Fibroblast of villous mesenchyme (primary cell): ENCODE results near the gene SP7. TPM values are rescaled to one million over a fixed set of nuclear protein-coding genes. Genes with fewer than 3 reads are reported as not detected.

ENCODE experiments used
- DNase-seq: peaks from one replicate; pipeline ENCODE4 v3.0.0-alpha.2; 2010; ENCODE audit warnings: low read depth
- H3K4me3 ChIP-seq: 2 replicates; pipeline ENCODE4 v1.5.1; 2011; ENCODE audit warnings: low read depth, mild to moderate bottlenecking, low read length
- total RNA-seq: library from RNA; depleted of rRNA; stranded (reverse); fragments of >200 nt; gene quantifications from 2 replicates; pipeline ENCODE4 v1.2.3, GENCODE V29; 2012
- TF ChIP-seq, protein P1 (sequence below): IDR thresholded peaks from 2 replicates; pipeline ENCODE4 v1.5.1; 2012; ENCODE audit warnings: low read depth, mild to moderate bottlenecking, low read length; ENCODE audit not compliant: insufficient read depth

SP7 gene
- total RNA-seq, 1 donor = not detected

GRCh38 chr12:53279283-53279869 is 56.8 kb downstream of the SP7 start:
- no peak for DNase-seq
- H3K4me3 ChIP-seq = no peak overlapping the region
- TF ChIP-seq, protein P1, sequence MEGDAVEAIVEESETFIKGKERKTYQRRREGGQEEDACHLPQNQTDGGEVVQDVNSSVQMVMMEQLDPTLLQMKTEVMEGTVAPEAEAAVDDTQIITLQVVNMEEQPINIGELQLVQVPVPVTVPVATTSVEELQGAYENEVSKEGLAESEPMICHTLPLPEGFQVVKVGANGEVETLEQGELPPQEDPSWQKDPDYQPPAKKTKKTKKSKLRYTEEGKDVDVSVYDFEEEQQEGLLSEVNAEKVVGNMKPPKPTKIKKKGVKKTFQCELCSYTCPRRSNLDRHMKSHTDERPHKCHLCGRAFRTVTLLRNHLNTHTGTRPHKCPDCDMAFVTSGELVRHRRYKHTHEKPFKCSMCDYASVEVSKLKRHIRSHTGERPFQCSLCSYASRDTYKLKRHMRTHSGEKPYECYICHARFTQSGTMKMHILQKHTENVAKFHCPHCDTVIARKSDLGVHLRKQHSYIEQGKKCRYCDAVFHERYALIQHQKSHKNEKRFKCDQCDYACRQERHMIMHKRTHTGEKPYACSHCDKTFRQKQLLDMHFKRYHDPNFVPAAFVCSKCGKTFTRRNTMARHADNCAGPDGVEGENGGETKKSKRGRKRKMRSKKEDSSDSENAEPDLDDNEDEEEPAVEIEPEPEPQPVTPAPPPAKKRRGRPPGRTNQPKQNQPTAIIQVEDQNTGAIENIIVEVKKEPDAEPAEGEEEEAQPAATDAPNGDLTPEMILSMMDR = no peak

DNA sequence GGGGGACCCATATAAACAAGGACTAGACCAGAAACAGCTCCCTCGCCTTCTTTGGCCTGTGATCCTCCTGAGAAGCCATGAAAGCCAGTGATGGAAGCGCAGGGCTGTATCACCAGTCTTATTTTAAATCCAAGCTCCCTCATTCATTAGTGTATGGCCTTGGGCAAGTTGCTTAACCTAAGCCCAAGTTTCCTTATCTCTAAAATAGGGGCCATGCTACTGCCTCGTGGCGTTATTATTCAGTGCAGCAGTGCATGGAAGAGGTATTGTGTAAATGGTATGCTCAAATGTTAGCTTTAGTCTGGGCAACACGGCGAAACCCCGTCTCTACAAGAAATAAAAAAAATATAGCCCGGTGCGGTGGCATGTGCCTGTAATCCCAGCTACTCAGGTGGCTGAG is 58.2 kb downstream of the SP7 start:
- DNase-seq = no peak
- TF ChIP-seq, protein P1 = no peak
- no peak overlapping the region for H3K4me3 ChIP-seq

Other genes with a start within 250 kb of the SP7 start
- gene IGFBP6, start 238.7 kb downstream of the SP7 start, total RNA-seq = 277 and 396 TPM in 2 replicates
- gene SOAT2, start 232.9 kb downstream of the SP7 start, total RNA-seq = not detected in 2 replicates
- gene ZNF740, start 155.6 kb downstream of the SP7 start, total RNA-seq = 10.6 and 10.8 TPM in 2 replicates
- 5.5 and 7.8 TPM in 2 replicates for gene CSAD, start 155.4 kb downstream of the SP7 start, total RNA-seq
- gene ITGB7, start 129.1 kb downstream of the SP7 start, total RNA-seq = under 0.01 TPM in 1 of 2 replicates, not detected in the other
- gene RARG, start 104.1 kb downstream of the SP7 start, total RNA-seq = 28.0 and 29.4 TPM in 2 replicates
- gene ESPL1, start 68.1 kb downstream of the SP7 start, total RNA-seq = 4.8 and 6.5 TPM in 2 replicates
- 328 and 382 TPM in 2 replicates for gene PFDN5, start 40.8 kb downstream of the SP7 start, total RNA-seq
- gene MYG1, start 36.7 kb downstream of the SP7 start, total RNA-seq = 30.2 and 39.6 TPM in 2 replicates
- gene AAAS, start 14.7 kb downstream of the SP7 start, total RNA-seq = 42.8 and 43.6 TPM in 2 replicates
- gene SP1, start 43.8 kb upstream of the SP7 start, total RNA-seq = 31.2 and 45.3 TPM in 2 replicates
- gene AMHR2, start 87.5 kb upstream of the SP7 start, total RNA-seq = not detected in 2 replicates
- gene PRR13, start 105.4 kb upstream of the SP7 start, total RNA-seq = 60.0 and 64.4 TPM in 2 replicates
- 193 and 237 TPM in 2 replicates for gene PCBP2, start 115.7 kb upstream of the SP7 start, total RNA-seq
- gene MAP3K12, start 163.1 kb upstream of the SP7 start, total RNA-seq = 35.8 and 41.0 TPM in 2 replicates
- 47.4 and 54.8 TPM in 2 replicates for gene TARBP2, start 164.9 kb upstream of the SP7 start, total RNA-seq
- gene NPFF, start 171.1 kb upstream of the SP7 start, total RNA-seq = not detected in 2 replicates